BLaER1 (cell line): ENCODE results near the gene SLX4.

Experiments
- H3K27ac ChIP-seq: shearing (Covaris generic); formaldehyde crosslinking; 2 replicates; pipeline ENCODE4 v1.8.1; 2022
- H3K27me3 ChIP-seq: shearing (Covaris generic); formaldehyde crosslinking; 2 replicates; pipeline ENCODE4 v1.8.1; 2022
- H3K36me3 ChIP-seq: shearing (Covaris generic); formaldehyde crosslinking; 2 replicates; pipeline ENCODE4 v1.8.1; 2022
- H3K4me1 ChIP-seq: shearing (Covaris generic); formaldehyde crosslinking; 2 replicates; pipeline ENCODE4 v1.8.1; 2022
- H3K4me2 ChIP-seq: shearing (Covaris generic); formaldehyde crosslinking; 2 replicates; pipeline ENCODE4 v1.8.1; 2022
- H3K4me3 ChIP-seq: shearing (Covaris generic); formaldehyde crosslinking; 2 replicates; pipeline ENCODE4 v1.8.1; 2022
- H3K9ac ChIP-seq: shearing (Covaris generic); formaldehyde crosslinking; 2 replicates; pipeline ENCODE4 v1.8.1; 2022
- H3K9me3 ChIP-seq: shearing (Covaris generic); formaldehyde crosslinking; 2 replicates; pipeline ENCODE4 v1.8.1; 2022
- H4K20me1 ChIP-seq: shearing (Covaris generic); formaldehyde crosslinking; 2 replicates; pipeline ENCODE4 v1.8.1; 2022
- Cebpa-rat ChIP-seq: shearing (Covaris generic); IDR thresholded peaks from 2 replicates; pipeline ENCODE4 v1.8.1; 2022

The SLX4 gene

DNA sequence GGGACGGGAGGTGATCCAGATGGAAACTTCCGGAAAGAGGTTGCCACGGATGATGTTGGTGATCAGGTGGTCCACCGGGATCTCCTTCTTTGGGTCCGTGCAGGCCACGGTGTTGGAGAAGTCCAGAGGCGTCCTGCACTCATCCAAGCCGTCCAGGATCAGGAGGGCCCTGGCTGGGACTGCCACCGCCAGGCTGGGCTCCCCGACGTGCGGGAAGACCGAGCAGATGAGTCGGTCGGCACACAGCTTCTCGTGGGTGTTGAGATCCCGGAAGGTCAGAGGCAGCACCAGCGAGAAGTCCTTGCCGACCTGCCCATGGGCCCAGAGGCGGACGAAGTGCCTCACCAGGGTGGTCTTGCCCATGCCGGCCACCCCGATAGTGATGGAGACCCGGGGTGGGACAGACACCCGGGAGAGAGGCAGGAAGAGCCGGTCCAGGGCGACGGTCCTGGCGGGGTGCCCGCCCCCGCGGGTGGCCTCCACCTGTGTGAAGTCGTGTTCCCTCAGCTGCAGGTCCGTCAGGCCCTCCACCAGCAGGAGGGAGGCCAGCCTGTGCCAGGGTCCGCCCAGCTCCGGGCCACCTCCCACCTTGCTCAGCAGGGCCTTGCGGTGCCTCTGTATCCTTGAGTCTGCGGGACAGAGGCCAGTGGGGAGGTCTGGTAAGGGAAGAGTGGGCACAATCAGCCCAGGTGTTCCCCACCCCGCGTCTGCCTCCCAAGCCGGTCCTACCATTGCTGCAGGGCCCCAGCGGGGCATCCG is 47.1 kb downstream of the SLX4 start:
- Histone ChIP-seq H4K20me1 (0 out of 2 replicates have a peak, but pooled peaks cover 16% of the 10 kb centered on the region), H3K27ac (no peak overlapping the region), H3K4me1 (0 out of 2 replicates have a peak, but pooled peaks cover 6% of the 10 kb centered on the region), H3K36me3 (peaks cover 86% of the 10 kb centered on the region), H3K9me3 (no peaks in the 10 kb centered on the region), H3K4me2 (no peak overlapping the region), H3K27me3 (no peaks in the 10 kb centered on the region), H3K4me3 (no peak overlapping the region), H3K9ac (no peak overlapping the region)
- no peak for TF ChIP-seq Cebpa-rat

GRCh38 chr16:3562914-3563480 is 48.4 kb downstream of the SLX4 start:
- H3K27ac ChIP-seq = no peak overlapping the region
- H4K20me1 ChIP-seq = 0 out of 2 replicates have a peak, but pooled peaks cover 12% of the 10 kb centered on the region
- no peak overlapping the region for H3K9ac ChIP-seq
- TF ChIP-seq Cebpa-rat = no peak
- no peaks in the 10 kb centered on the region for H3K27me3 ChIP-seq
- H3K9me3 ChIP-seq = no peaks in the 10 kb centered on the region
- H3K36me3 ChIP-seq = peaks cover 93% of the 10 kb centered on the region
- H3K4me1 ChIP-seq = 0 out of 2 replicates have a peak, but pooled peaks cover 6% of the 10 kb centered on the region
- H3K4me2 ChIP-seq = no peak overlapping the region
- H3K4me3 ChIP-seq = no peak overlapping the region

- H3K27me3 ChIP-seq = no peaks in the 10 kb centered on the region
- no peak for TF ChIP-seq Cebpa-rat
- H3K4me1 ChIP-seq = 0 out of 2 replicates have a peak, but pooled peaks cover 6% of the 10 kb centered on the region
- 0 out of 2 replicates have a peak, but pooled peaks cover 3% of the 10 kb centered on the region for H3K9me3 ChIP-seq
- H3K4me3 ChIP-seq = no peak overlapping the region
- H4K20me1 ChIP-seq = 0 out of 2 replicates have a peak, but pooled peaks cover 12% of the 10 kb centered on the region
- no peak overlapping the region for H3K9ac ChIP-seq
- peaks cover 95% of the 10 kb centered on the region for H3K36me3 ChIP-seq
- H3K4me2 ChIP-seq = no peak overlapping the region
- no peak overlapping the region for H3K27ac ChIP-seq
These were observed 49.8 kb downstream of the SLX4 start for GRCh38 chr16:3561626-3562025.

DNA sequence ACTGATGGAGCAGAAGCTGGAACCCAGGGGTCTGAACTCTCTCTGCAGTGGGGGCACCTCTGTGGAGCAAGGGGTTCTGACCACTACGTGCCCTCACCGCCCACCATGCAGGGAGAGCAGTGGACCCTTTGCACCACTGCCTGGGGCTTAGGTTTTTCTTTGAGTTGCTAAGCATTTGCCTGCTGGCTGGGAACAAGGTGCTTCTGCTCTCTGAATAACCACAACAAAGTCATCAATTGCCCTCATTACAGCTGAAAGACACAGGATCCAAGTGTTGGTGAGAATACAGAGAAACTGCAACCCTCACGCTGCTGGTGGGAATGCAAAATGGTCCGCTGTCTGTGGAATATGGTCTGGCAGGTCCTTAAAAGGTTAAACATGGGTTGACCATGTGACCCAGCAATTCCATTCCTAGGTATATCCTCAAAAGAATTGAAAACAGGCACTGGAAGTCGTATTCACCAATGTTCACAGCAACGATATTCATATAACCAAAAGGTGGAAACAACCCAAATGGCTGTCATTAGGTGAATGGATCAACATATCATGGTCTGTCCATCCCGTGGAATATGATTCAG is 57.0 kb downstream of the SLX4 start:
- Histone ChIP-seq H3K27ac (no peak overlapping the region), H3K4me2 (no peak overlapping the region), H3K4me3 (no peak overlapping the region), H3K9me3 (0 out of 2 replicates have a peak, but pooled peaks cover 9% of the 10 kb centered on the region), H3K9ac (no peak overlapping the region), H3K36me3 (peaks cover 91% of the 10 kb centered on the region), H3K27me3 (no peaks in the 10 kb centered on the region), H4K20me1 (no peaks in the 10 kb centered on the region), H3K4me1 (peaks cover 15% of the 10 kb centered on the region)
- TF ChIP-seq Cebpa-rat = no peak

DNA sequence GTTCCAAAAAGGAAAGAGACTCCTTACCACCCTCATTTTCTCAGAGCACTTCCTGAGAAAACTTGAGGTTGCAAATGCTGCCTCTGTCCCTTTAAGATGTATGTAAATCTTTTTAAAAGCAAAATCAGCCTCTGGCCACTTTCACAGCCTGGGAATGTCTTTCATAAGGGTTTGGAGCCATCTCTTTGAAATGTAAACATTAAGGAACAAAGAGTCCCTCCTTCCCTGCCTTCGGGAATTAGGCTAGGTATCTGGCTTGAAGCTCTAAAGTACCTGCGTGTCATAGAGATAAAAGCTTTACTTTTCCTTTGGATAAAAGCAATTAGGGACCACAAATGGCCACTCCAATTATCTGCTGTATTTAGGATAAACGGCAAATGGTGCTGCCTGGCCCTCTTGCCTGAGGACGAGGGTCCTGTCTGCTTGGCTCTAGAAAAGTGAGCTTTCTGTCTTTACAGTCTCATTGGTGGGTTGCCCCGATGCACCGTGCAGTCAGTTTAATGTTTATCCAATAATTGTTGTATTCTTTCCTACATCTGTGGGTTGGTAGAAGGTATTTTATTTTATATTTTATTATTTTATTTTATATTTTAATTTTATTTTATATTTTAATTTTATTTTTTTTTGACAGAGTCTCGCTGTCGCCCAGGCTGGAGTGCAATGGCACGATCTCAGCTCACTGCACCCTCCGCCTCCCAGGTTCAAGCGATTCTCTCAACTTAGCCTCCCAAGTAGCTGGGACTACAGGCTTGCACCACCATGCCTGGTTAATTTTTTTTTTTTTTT is 58.1 kb downstream of the SLX4 start:
- Histone ChIP-seq H3K27ac (no peak overlapping the region), H3K4me2 (no peak overlapping the region)
- no peak for TF ChIP-seq Cebpa-rat

GRCh38 chr16:3550851-3551847 is 60.3 kb downstream of the SLX4 start:
- TF ChIP-seq Cebpa-rat = no peak
- Histone ChIP-seq H3K36me3 (peaks cover 90% of the 10 kb centered on the region), H3K9ac (no peak overlapping the region), H3K4me1 (peaks cover 14% of the 10 kb centered on the region), H3K27ac (no peak overlapping the region), H3K27me3 (no peaks in the 10 kb centered on the region), H3K4me2 (no peak overlapping the region), H4K20me1 (no peaks in the 10 kb centered on the region), H3K4me3 (no peak overlapping the region), H3K9me3 (0 out of 2 replicates have a peak, but pooled peaks cover 5% of the 10 kb centered on the region)

More for the DNA sequence above, 58.1 kb downstream of the SLX4 start:
- Histone ChIP-seq H3K4me1 (peaks cover 15% of the 10 kb centered on the region), H3K9me3 (0 out of 2 replicates have a peak, but pooled peaks cover 9% of the 10 kb centered on the region), H3K36me3 (peaks cover 91% of the 10 kb centered on the region), H3K9ac (no peak overlapping the region), H3K27me3 (no peaks in the 10 kb centered on the region), H3K4me3 (no peak overlapping the region), H4K20me1 (no peaks in the 10 kb centered on the region)

GRCh38 chr16:3549906-3550305 is 61.5 kb downstream of the SLX4 start:
- no peak overlapping the region for H3K9ac ChIP-seq
- no peak for TF ChIP-seq Cebpa-rat
- peaks cover 2% of the 10 kb centered on the region for H3K4me1 ChIP-seq
- no peak overlapping the region for H3K27ac ChIP-seq
- 0 out of 2 replicates have a peak, but pooled peaks cover 5% of the 10 kb centered on the region for H3K9me3 ChIP-seq
- no peak overlapping the region for H3K4me3 ChIP-seq
- H3K36me3 ChIP-seq = peaks cover 97% of the 10 kb centered on the region
- H3K27me3 ChIP-seq = no peaks in the 10 kb centered on the region
- H4K20me1 ChIP-seq = no peaks in the 10 kb centered on the region
- H3K4me2 ChIP-seq = no peak overlapping the region

- Histone ChIP-seq H3K4me3 (no peak overlapping the region), H3K27me3 (no peaks in the 10 kb centered on the region), H3K36me3 (peaks cover 97% of the 10 kb centered on the region), H4K20me1 (no peaks in the 10 kb centered on the region), H3K9me3 (0 out of 2 replicates have a peak, but pooled peaks cover 5% of the 10 kb centered on the region), H3K27ac (no peak overlapping the region), H3K4me1 (no peaks in the 10 kb centered on the region), H3K4me2 (no peak overlapping the region), H3K9ac (no peak overlapping the region)
- TF ChIP-seq Cebpa-rat = no peak
These were observed 62.5 kb downstream of the SLX4 start for GRCh38 chr16:3548859-3549258.
